CD4-positive, alpha-beta T cell treated with Interleukin-15 for 1 hour (primary cell): ENCODE results near the gene TEC.
A peak's percentile ranks its signal among the peaks of the same experiment; 100 is the strongest.

Experiments used
- DNase-seq: peaks from one replicate; pipeline ENCODE4 v3.0.0-alpha.2; 2020

Gene TEC

GRCh38 chr4:48267574-48267973 lies 2.1 kb downstream of the TEC start:
- no peak for DNase-seq

GRCh38 chr4:48266781-48267180 lies 2.9 kb downstream of the TEC start:
- DNase-seq = no peak

- DNase-seq = peak; percentile 20
Measured at GRCh38 chr4:48262926-48263325, 6.7 kb downstream of the TEC start.

- DNase-seq = no peak
Measured at GRCh38 chr4:48262484-48262883, 7.2 kb downstream of the TEC start.

GRCh38 chr4:48261281-48261680 lies 8.4 kb downstream of the TEC start:
- DNase-seq = no peak

- DNase-seq = no peak
Measured at GRCh38 chr4:48259748-48260147, 9.9 kb downstream of the TEC start.

GRCh38 chr4:48258845-48259397 lies 10.7 kb downstream of the TEC start:
- DNase-seq = no peak

- no peak for DNase-seq
Measured at GRCh38 chr4:48255959-48256342, 13.7 kb downstream of the TEC start.

GRCh38 chr4:48255072-48255958 lies 14.3 kb downstream of the TEC start:
- DNase-seq = no peak

- no peak for DNase-seq
Measured at GRCh38 chr4:48254381-48255071, 15.1 kb downstream of the TEC start.

- no peak for DNase-seq
Measured at GRCh38 chr4:48252313-48252712, 17.3 kb downstream of the TEC start.

- DNase-seq = no peak
Measured at GRCh38 chr4:48250980-48251379, 18.7 kb downstream of the TEC start.

GRCh38 chr4:48250343-48250742 lies 19.3 kb downstream of the TEC start:
- no peak for DNase-seq

GRCh38 chr4:48249378-48249777 lies 20.3 kb downstream of the TEC start:
- DNase-seq = no peak

- DNase-seq = no peak
Measured at GRCh38 chr4:48248559-48248953, 21.1 kb downstream of the TEC start.

- no peak for DNase-seq
Measured at GRCh38 chr4:48247878-48248558, 21.6 kb downstream of the TEC start.

GRCh38 chr4:48247142-48247877 lies 22.3 kb downstream of the TEC start:
- DNase-seq = no peak

GRCh38 chr4:48244665-48245064 lies 25.0 kb downstream of the TEC start:
- DNase-seq = no peak

GRCh38 chr4:48243887-48244286 lies 25.8 kb downstream of the TEC start:
- no peak for DNase-seq

- DNase-seq = no peak
Measured at GRCh38 chr4:48243429-48243828, 26.2 kb downstream of the TEC start.

GRCh38 chr4:48242511-48243195 lies 27.0 kb downstream of the TEC start:
- no peak for DNase-seq

- no peak for DNase-seq
Measured at GRCh38 chr4:48241731-48242130, 27.9 kb downstream of the TEC start.
